ENCODE measurements around the gene CDK12.
A peak's percentile ranks its signal among the peaks of the same experiment; 100 is the strongest.
"Not testable (repeated sequence)": the region's sequence is repeated elsewhere in the genome, so short reads cannot be mapped to it uniquely, and the experiment has no call there.

The CDK12 gene

DNA sequence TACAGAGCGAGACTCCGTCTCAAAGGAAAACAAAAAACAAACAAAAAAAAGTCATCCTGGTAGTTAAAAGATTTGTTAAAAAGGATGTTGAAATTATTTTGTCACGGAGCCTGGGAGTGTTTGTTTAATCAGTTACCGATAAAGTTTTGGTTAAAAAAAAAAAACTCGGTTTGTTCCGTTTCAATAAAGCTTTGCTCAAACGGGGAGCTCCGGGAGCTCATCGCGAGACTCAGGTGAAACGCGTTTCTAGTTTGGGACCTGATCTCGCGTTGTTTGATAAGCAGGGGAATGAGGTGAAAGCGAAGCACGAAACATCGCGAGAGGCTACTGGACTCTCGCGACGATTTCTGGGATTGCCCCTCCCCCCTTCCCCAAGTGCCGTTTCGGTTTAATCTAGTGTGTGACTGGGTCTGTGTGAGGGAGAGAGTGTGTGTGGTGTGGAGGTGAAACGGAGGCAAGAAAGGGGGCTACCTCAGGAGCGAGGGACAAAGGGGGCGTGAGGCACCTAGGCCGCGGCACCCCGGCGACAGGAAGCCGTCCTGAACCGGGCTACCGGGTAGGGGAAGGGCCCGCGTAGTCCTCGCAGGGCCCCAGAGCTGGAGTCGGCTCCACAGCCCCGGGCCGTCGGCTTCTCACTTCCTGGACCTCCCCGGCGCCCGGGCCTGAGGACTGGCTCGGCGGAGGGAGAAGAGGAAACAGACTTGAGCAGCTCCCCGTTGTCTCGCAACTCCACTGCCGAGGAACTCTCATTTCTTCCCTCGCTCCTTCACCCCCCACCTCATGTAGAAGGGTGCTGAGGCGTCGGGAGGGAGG is at the start of gene CDK12:
Gene CDK12 (plus strand): TSS at position 374 of the 813 bp plus-strand sequence. CDS start 586 bp downstream, outside the sequence.
- Histone ChIP-seq H3K9ac (ENCODE audit: low read depth, low read length) (peak within 1 kb of the TSS; percentile 99), H3K4me3 (ENCODE audit: low read depth, low read length) (peak within 1 kb of the TSS; percentile 92), H3K36me3 (ENCODE audit: control insufficient read depth, insufficient read depth, low read length) (peaks cover 7% of the 10 kb centered on the region; the same call in 1 of the 2 replicates), H3K4me1 (ENCODE audit: control insufficient read depth, insufficient read depth, low read length) (peaks cover 13% of the 10 kb centered on the region), H3K27me3 (ENCODE audit: control insufficient read depth, insufficient read depth, low read length) (no peaks in the 10 kb centered on the region), H3K27ac (ENCODE audit: low read depth, low read length) (peak within 1 kb of the TSS; percentile 98), H3K9me3 (ENCODE audit: control insufficient read depth, insufficient read depth, low read length) (no peaks in the 10 kb centered on the region)

DNA sequence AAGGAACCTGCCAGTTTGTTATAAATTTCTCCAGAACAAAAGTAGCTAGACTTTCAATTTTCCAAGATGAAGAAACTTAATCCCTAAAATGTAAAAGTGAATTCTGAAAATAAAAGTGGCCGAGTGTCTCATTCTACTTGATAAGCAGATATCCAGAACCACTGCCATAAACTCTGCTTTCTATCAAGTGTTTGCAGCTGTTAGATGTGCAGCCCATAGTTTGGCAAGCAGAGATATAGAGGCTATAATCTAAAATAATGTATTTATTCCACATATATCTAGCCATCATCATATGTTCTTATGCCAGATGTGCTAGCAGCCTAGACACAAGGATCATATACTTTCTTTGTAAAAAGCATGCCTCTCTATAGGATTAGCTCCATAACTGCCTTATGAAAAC is 45.1 kb upstream of the CDK12 start:
- Histone ChIP-seq H3K9me3 (ENCODE audit: control insufficient read depth, insufficient read depth, low read length) (no peaks in the 10 kb centered on the region), H3K36me3 (ENCODE audit: control insufficient read depth, insufficient read depth, low read length) (peaks cover 83% of the 10 kb centered on the region), H3K9ac (ENCODE audit: low read depth, low read length) (no peak overlapping the region), H3K4me3 (ENCODE audit: low read depth, low read length) (no peak overlapping the region), H3K27me3 (ENCODE audit: control insufficient read depth, insufficient read depth, low read length) (no peaks in the 10 kb centered on the region), H3K27ac (ENCODE audit: low read depth, low read length) (no peak overlapping the region), H3K4me1 (ENCODE audit: control insufficient read depth, insufficient read depth, low read length) (no peaks in the 10 kb centered on the region)

DNA sequence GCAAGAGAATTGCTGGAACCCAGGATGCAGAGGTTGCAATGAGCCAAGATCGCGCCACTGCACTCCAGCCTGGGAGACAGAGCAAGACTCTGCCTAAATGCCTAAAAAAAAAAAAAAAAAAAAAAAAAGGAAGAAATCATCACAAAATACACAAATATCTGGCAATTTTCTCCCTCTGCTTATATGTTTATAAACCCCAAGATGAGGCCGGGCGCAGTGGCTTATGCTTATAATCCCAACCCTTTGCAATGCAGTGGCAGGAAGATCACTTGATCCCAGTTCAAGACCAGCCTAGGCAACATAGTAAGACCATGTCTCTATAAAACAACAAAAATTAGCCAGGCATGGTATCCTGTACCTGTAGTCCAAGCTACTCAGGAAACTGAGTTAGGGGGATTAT is 31.7 kb upstream of the CDK12 start:
- Histone ChIP-seq H3K27me3 (ENCODE audit: control insufficient read depth, insufficient read depth, low read length) (no peaks in the 10 kb centered on the region), H3K36me3 (ENCODE audit: control insufficient read depth, insufficient read depth, low read length) (peaks cover 83% of the 10 kb centered on the region), H3K4me1 (ENCODE audit: control insufficient read depth, insufficient read depth, low read length) (no peaks in the 10 kb centered on the region), H3K9ac (ENCODE audit: low read depth, low read length) (no peak overlapping the region), H3K4me3 (ENCODE audit: low read depth, low read length) (no peak overlapping the region), H3K27ac (ENCODE audit: low read depth, low read length) (no peak overlapping the region), H3K9me3 (ENCODE audit: control insufficient read depth, insufficient read depth, low read length) (no peaks in the 10 kb centered on the region)

DNA sequence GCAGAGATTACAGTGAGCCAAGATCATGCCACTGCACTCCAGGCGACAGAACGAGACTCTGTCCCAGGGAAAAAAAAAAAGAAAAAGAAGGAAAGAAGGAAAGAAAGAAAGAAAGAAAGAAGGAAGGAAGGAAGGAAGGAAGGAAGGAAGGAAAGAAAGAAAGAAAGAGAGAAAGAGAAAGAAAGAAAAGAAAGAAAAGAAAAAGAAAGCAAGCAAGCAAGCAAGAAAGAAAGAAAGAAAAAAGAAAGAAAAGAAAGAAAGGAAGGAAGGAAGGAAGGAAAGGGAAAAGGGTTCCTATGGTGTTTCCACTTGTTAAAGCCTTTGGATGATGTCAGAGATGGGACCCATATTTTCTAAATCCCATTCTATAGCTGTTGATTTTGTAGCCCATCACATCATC is 21.4 kb upstream of the CDK12 start:
- peaks cover 83% of the 10 kb centered on the region for H3K36me3 ChIP-seq (ENCODE audit: control insufficient read depth, insufficient read depth, low read length)
- not testable (repeated sequence) for H3K27me3 ChIP-seq (ENCODE audit: control insufficient read depth, insufficient read depth, low read length); H3K4me1 ChIP-seq (ENCODE audit: control insufficient read depth, insufficient read depth, low read length); H3K9me3 ChIP-seq (ENCODE audit: control insufficient read depth, insufficient read depth, low read length); H3K27ac ChIP-seq (ENCODE audit: low read depth, low read length); H3K4me3 ChIP-seq (ENCODE audit: low read depth, low read length); H3K9ac ChIP-seq (ENCODE audit: low read depth, low read length)

DNA sequence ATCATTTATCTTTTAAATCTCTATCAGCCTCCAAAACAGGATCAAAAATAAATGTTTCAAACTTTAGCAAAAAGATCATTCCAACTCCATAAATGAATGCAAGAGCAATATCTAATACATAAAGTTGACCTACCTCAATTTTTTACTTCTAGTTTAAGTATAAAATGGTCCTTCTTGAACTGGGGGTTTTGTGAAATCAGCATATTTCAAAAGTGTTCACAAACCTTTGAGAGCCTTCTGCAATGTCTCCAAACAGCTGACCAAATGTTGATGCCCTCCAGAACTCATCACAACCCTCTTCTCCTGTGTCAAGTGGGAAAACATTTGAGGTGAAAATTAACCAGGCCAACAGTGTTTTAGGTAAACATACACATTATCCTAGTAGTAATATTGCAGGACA is 18.0 kb upstream of the CDK12 start:
- Histone ChIP-seq H3K36me3 (ENCODE audit: control insufficient read depth, insufficient read depth, low read length) (peaks cover 88% of the 10 kb centered on the region), H3K4me3 (ENCODE audit: low read depth, low read length) (no peak overlapping the region), H3K4me1 (ENCODE audit: control insufficient read depth, insufficient read depth, low read length) (no peaks in the 10 kb centered on the region), H3K9me3 (ENCODE audit: control insufficient read depth, insufficient read depth, low read length) (no peaks in the 10 kb centered on the region), H3K9ac (ENCODE audit: low read depth, low read length) (no peak overlapping the region), H3K27ac (ENCODE audit: low read depth, low read length) (no peak overlapping the region), H3K27me3 (ENCODE audit: control insufficient read depth, insufficient read depth, low read length) (no peaks in the 10 kb centered on the region)

DNA sequence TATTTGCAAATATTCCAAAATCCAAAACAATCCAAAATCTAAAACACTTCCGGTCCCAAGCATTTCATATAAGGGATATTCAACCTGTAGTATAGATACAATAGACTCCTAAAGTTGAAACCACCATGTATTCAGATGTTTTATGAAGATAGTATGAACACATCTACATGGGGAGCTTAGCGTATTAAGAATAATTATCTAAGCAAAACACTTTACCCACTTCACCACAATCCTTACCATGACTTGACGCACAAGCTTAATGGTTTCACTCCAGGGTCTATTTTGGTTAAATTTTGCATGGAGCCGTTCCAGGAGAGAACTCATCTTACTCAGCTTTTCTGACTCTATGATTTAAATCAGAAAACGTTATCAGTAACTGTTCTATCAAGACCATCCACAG is 13.7 kb upstream of the CDK12 start:
- no peaks in the 10 kb centered on the region for H3K9me3 ChIP-seq (ENCODE audit: control insufficient read depth, insufficient read depth, low read length)
- H3K27ac ChIP-seq (ENCODE audit: low read depth, low read length), result no peak overlapping the region
- H3K4me1 ChIP-seq (ENCODE audit: control insufficient read depth, insufficient read depth, low read length), result peaks cover 4% of the 10 kb centered on the region; the same call in 1 of the 2 replicates
- no peaks in the 10 kb centered on the region for H3K27me3 ChIP-seq (ENCODE audit: control insufficient read depth, insufficient read depth, low read length)
- H3K9ac ChIP-seq (ENCODE audit: low read depth, low read length), result no peak overlapping the region
- no peak overlapping the region for H3K4me3 ChIP-seq (ENCODE audit: low read depth, low read length)
- peaks cover 47% of the 10 kb centered on the region for H3K36me3 ChIP-seq (ENCODE audit: control insufficient read depth, insufficient read depth, low read length)

DNA sequence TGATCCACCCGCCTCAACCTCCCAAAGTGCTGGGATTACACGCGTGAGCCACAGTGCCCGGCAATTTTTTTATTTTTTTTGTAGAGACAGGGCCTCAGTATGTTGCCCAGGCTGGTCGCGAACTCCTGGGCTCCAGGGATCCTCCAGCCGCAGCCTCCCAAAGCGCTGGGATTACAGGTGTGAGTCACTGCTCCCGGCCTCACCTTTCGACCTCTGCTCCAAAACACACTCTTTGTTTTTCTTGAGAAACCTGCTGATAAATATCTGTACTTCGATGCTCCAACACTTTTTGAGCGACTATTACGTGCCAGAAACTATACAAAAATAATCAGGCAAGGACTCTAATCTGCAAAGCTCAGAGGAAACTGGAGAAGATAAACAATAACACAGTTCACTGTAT is 11.2 kb upstream of the CDK12 start:
- Histone ChIP-seq H3K36me3 (ENCODE audit: control insufficient read depth, insufficient read depth, low read length) (peaks cover 28% of the 10 kb centered on the region), H3K27ac (ENCODE audit: low read depth, low read length) (peak overlapping the region; percentile 97), H3K9me3 (ENCODE audit: control insufficient read depth, insufficient read depth, low read length) (no peaks in the 10 kb centered on the region), H3K4me1 (ENCODE audit: control insufficient read depth, insufficient read depth, low read length) (peaks cover 4% of the 10 kb centered on the region; the same call in 1 of the 2 replicates), H3K4me3 (ENCODE audit: low read depth, low read length) (peak overlapping the region; percentile 87), H3K9ac (ENCODE audit: low read depth, low read length) (peak overlapping the region; percentile 95), H3K27me3 (ENCODE audit: control insufficient read depth, insufficient read depth, low read length) (no peaks in the 10 kb centered on the region)

DNA sequence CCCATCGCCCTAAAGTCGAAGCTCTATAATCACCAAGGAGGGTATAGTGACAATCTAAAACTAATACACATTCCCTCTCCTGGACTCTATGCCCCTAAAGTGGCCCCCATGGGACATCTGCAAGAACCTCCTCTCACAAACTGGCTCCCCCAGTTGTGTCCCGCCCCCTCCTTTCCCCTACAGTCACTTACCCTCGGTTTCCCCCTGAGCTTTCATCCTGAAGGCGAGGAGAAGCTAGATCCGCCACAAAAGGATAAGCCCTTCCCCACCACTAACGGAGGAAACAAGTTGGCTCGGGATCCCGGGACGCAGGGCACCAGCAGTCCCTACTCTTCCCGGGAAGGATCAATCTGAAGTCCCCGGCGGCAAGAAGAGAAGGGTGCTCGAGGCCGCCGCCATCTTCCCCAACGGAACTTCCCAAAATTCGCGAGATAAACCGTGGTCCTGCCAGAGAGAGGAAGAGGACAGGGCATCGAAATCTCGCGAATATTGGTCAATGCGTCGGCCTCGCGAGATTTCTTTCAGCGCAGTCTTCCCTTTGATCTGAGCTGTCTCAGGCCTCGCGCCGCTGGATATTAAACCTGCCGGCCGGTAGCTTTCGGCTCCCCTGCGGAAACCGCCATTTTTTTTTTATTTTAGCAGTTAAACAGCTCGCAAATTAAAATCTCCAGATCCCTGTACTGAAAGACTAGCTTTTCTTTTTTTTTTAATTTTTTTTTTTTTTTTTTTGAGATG is 10.3 kb upstream of the CDK12 start, which contains the start of gene MED1:
Gene MED1 (minus strand): TSS at position 417 of the 735 bp plus-strand sequence. CDS start 201 bp downstream, at position 216.
- no peaks in the 10 kb centered on the region for H3K9me3 ChIP-seq (ENCODE audit: control insufficient read depth, insufficient read depth, low read length)
- H3K27ac ChIP-seq (ENCODE audit: low read depth, low read length), result peak within 1 kb of the TSS; percentile 97
- H3K9ac ChIP-seq (ENCODE audit: low read depth, low read length), result peak within 1 kb of the TSS; percentile 95
- H3K27me3 ChIP-seq (ENCODE audit: control insufficient read depth, insufficient read depth, low read length), result no peaks in the 10 kb centered on the region
- H3K36me3 ChIP-seq (ENCODE audit: control insufficient read depth, insufficient read depth, low read length), result peaks cover 19% of the 10 kb centered on the region
- peaks cover 4% of the 10 kb centered on the region; the same call in 1 of the 2 replicates for H3K4me1 ChIP-seq (ENCODE audit: control insufficient read depth, insufficient read depth, low read length)
- H3K4me3 ChIP-seq (ENCODE audit: low read depth, low read length), result peak within 1 kb of the TSS; percentile 87

DNA sequence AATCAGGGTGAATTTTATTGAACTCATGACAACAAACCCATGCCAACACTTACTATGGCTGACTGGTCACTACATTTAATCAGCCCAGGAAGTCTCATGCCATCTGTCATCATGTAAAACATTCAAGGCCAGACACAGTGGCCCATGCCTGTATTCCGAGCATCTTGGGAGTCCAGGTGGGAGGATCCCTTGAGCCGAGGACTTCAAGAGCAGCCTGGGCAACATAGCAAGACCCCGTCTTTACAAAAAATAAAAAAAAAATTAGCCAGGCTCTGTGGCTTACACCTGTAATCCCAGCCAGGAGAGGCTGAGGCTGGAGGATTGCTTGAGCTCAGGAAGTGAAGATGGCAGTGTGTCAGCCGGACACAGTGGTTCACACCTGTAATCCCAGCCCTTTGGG is 5.4 kb upstream of the CDK12 start:
- no peaks in the 10 kb centered on the region for H3K36me3 ChIP-seq (ENCODE audit: control insufficient read depth, insufficient read depth, low read length)
- no peak overlapping the region for H3K4me3 ChIP-seq (ENCODE audit: low read depth, low read length)
- no peaks in the 10 kb centered on the region for H3K4me1 ChIP-seq (ENCODE audit: control insufficient read depth, insufficient read depth, low read length)
- no peaks in the 10 kb centered on the region for H3K27me3 ChIP-seq (ENCODE audit: control insufficient read depth, insufficient read depth, low read length)
- no peak overlapping the region for H3K27ac ChIP-seq (ENCODE audit: low read depth, low read length)
- no peaks in the 10 kb centered on the region for H3K9me3 ChIP-seq (ENCODE audit: control insufficient read depth, insufficient read depth, low read length)
- H3K9ac ChIP-seq (ENCODE audit: low read depth, low read length), result no peak overlapping the region

DNA sequence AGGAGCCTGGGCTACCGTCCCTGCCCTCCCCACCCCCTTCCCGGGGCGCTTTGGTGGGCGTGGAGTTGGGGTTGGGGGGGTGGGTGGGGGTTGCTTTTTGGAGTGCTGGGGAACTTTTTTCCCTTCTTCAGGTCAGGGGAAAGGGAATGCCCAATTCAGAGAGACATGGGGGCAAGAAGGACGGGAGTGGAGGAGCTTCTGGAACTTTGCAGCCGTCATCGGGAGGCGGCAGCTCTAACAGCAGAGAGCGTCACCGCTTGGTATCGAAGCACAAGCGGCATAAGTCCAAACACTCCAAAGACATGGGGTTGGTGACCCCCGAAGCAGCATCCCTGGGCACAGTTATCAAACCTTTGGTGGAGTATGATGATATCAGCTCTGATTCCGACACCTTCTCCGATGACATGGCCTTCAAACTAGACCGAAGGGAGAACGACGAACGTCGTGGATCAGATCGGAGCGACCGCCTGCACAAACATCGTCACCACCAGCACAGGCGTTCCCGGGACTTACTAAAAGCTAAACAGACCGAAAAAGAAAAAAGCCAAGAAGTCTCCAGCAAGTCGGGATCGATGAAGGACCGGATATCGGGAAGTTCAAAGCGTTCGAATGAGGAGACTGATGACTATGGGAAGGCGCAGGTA is 762 bp downstream of the CDK12 start:
- Histone ChIP-seq H3K9me3 (ENCODE audit: control insufficient read depth, insufficient read depth, low read length) (no peaks in the 10 kb centered on the region), H3K27ac (ENCODE audit: low read depth, low read length) (peak overlapping the region; percentile 98)

More for the DNA sequence above, 762 bp downstream of the CDK12 start:
- H3K27me3 ChIP-seq (ENCODE audit: control insufficient read depth, insufficient read depth, low read length), result no peaks in the 10 kb centered on the region
- peak overlapping the region; percentile 99 for H3K9ac ChIP-seq (ENCODE audit: low read depth, low read length)
- peaks cover 13% of the 10 kb centered on the region for H3K4me1 ChIP-seq (ENCODE audit: control insufficient read depth, insufficient read depth, low read length)
- H3K4me3 ChIP-seq (ENCODE audit: low read depth, low read length), result peak overlapping the region; percentile 92
- H3K36me3 ChIP-seq (ENCODE audit: control insufficient read depth, insufficient read depth, low read length), result peaks cover 7% of the 10 kb centered on the region; the same call in 1 of the 2 replicates
